GM12891 (cell line): Measurements from ENCODE around the gene MARCHF3.
"Not testable (repeated sequence)": the region's sequence is repeated elsewhere in the genome, so short reads cannot be mapped to it uniquely, and the experiment has no call there.

Experiments used
- DNase-seq: peaks from one replicate; pipeline ENCODE4 v3.0.0; 2011; ENCODE audit warnings: low spot score; ENCODE audit not compliant: insufficient read length
- FAIRE-seq: peaks from 2 replicates; lab custom pipeline; 2011; peaks lifted over from hg19 to GRCh38; lab: Jason Lieb, UNC
- PAX5 ChIP-seq: IDR thresholded peaks from 2 replicates; pipeline ENCODE4 v1.6.1; 2011; ENCODE audit warnings: low read length, moderate library complexity, mild to moderate bottlenecking; ENCODE audit not compliant: insufficient read depth, severe bottlenecking
- POLR2A ChIP-seq: IDR thresholded peaks from 2 replicates; pipeline ENCODE4 v1.6.1; 2011; ENCODE audit warnings: low read depth, low read length, control low read depth
- POLR2AphosphoS5 ChIP-seq: IDR thresholded peaks from 2 replicates; pipeline ENCODE4 v1.6.1; 2011; ENCODE audit warnings: low read depth, low read length, control low read depth
- POU2F2 ChIP-seq: IDR thresholded peaks from 2 replicates; pipeline ENCODE4 v1.6.1; 2011; ENCODE audit warnings: low read depth, mild to moderate bottlenecking, control low read depth, low read length, moderate library complexity
- SPI1 ChIP-seq: IDR thresholded peaks from 2 replicates; pipeline ENCODE4 v1.6.1; 2011; ENCODE audit warnings: low read depth, low read length, control low read depth
- TAF1 ChIP-seq: IDR thresholded peaks from 2 replicates; pipeline ENCODE4 v1.6.1; 2011; ENCODE audit warnings: low read depth, low read length, control low read depth

The MARCHF3 gene

GRCh38 chr5:127007522-127007921, 22.8 kb downstream of the MARCHF3 start:
- FAIRE-seq (no peak), DNase-seq (no peak)
- TF ChIP-seq SPI1 (no peak), POLR2A (no peak), PAX5 (no peak)

- FAIRE-seq (no peak), DNase-seq (no peak)
- TF ChIP-seq PAX5, result no peak
- no peak for TF ChIP-seq POU2F2
- no peak for TF ChIP-seq POLR2A
- TF ChIP-seq SPI1, result no peak
- TF ChIP-seq POLR2AphosphoS5, result no peak
- no peak for TF ChIP-seq TAF1
These were observed 23.6 kb downstream of the MARCHF3 start for GRCh38 chr5:127006744-127007143.

- DNase-seq, FAIRE-seq: not testable (repeated sequence)
These were observed 25.1 kb downstream of the MARCHF3 start for GRCh38 chr5:127005282-127005681.

GRCh38 chr5:127004721-127005120, 25.6 kb downstream of the MARCHF3 start:
- no peak for FAIRE-seq
- TF ChIP-seq POLR2A, result no peak
- no peak for TF ChIP-seq PAX5
- no peak for TF ChIP-seq POLR2AphosphoS5
- TF ChIP-seq TAF1, result no peak
- DNase-seq, result no peak

GRCh38 chr5:127003798-127004495, 26.4 kb downstream of the MARCHF3 start:
- no peak for DNase-seq
- peak; percentile 9 for FAIRE-seq
- TF ChIP-seq POLR2A (no peak), TAF1 (no peak), SPI1 (peak; percentile 31; the same call in 1 of the 2 replicates), POLR2AphosphoS5 (no peak), POU2F2 (no peak), PAX5 (no peak)

- no peak for FAIRE-seq
- DNase-seq, result no peak
- no peak for TF ChIP-seq TAF1
- TF ChIP-seq POLR2AphosphoS5, result no peak
- TF ChIP-seq POU2F2, result no peak
- TF ChIP-seq PAX5, result no peak
- no peak for TF ChIP-seq SPI1
- no peak for TF ChIP-seq POLR2A
These were observed 28.0 kb downstream of the MARCHF3 start for GRCh38 chr5:127002390-127002789.

GRCh38 chr5:127001621-127002296, 28.6 kb downstream of the MARCHF3 start:
- TF ChIP-seq TAF1, result no peak
- TF ChIP-seq PAX5, result no peak
- DNase-seq, result no peak
- no peak for FAIRE-seq

GRCh38 chr5:126998895-126999570, 31.3 kb downstream of the MARCHF3 start:
- no peak for TF ChIP-seq TAF1
- TF ChIP-seq POU2F2, result no peak
- no peak for FAIRE-seq
- no peak for DNase-seq

- peak; percentile 94 for FAIRE-seq
- TF ChIP-seq SPI1, result no peak
- TF ChIP-seq PAX5, result no peak
- no peak for TF ChIP-seq POLR2AphosphoS5
- no peak for TF ChIP-seq TAF1
- peak; percentile 29 for DNase-seq
These were observed 32.1 kb downstream of the MARCHF3 start for GRCh38 chr5:126998201-126998631.

GRCh38 chr5:126995689-126996088, 34.7 kb downstream of the MARCHF3 start:
- DNase-seq, result no peak
- TF ChIP-seq PAX5, result no peak
- no peak for TF ChIP-seq POU2F2
- no peak for TF ChIP-seq TAF1
- no peak for TF ChIP-seq POLR2AphosphoS5
- TF ChIP-seq POLR2A, result no peak
- no peak for TF ChIP-seq SPI1
- no peak for FAIRE-seq

GRCh38 chr5:126995039-126995438, 35.3 kb downstream of the MARCHF3 start:
- FAIRE-seq, result no peak
- no peak for DNase-seq
- TF ChIP-seq POLR2AphosphoS5 (no peak), TAF1 (no peak), SPI1 (no peak), POU2F2 (no peak), PAX5 (no peak), POLR2A (no peak)
